IMR-90 (cell line): ENCODE data around the gene FAM199X. TPM values are rescaled to one million over a fixed set of nuclear protein-coding genes. Genes with fewer than 3 reads are reported as not detected.

Experiments
- ATAC-seq: fragments of 200-7000 bp; cut with Tn5 transposase; 2 replicates; pipeline ENCODE4 v1.9.1; 2020; ENCODE audit warnings: low read depth, mild to moderate bottlenecking, moderate library complexity
- BruUV-seq: library from RNA; stranded (reverse); fragments of 400-500 nt; replicated peaks from 2 replicates; lab custom pipeline; 2021; lab: Mats Ljungman, UMichigan
- CTCF ChIA-PET: fragments of 300-600 bp; formaldehyde crosslinking; extraction: SDS; loops from one replicate; lab custom pipeline; 2021; ENCODE audit warnings: antibody characterized with exemption; lab: Yijun Ruan, JAX
- POLR2A ChIA-PET: fragments of 300-600 bp; sonication (Branson Sonifier 250); formaldehyde crosslinking; loops from one replicate; lab custom pipeline; 2022; ENCODE audit warnings: antibody characterized with exemption; ENCODE audit not compliant: unreplicated experiment; lab: Charles Lee
- DNase-seq: peaks from one replicate; pipeline ENCODE4 v3.0.0; 2013
- H2AFZ ChIP-seq: replicated peaks from 2 replicates; pipeline ENCODE3; 2013; ENCODE audit warnings: low read length, mild to moderate bottlenecking; ENCODE audit not compliant: poor library complexity
- H2AK5ac ChIP-seq: 2 replicates; pipeline ENCODE4 v1.6.1; 2013; ENCODE audit warnings: low read depth, low read length, inconsistent platforms
- H2AK9ac ChIP-seq: replicated peaks from 2 replicates; pipeline ENCODE3; 2013; ENCODE audit warnings: mild to moderate bottlenecking, low read depth, low read length, moderate library complexity; ENCODE audit not compliant: poor library complexity
- H2BK120ac ChIP-seq: 2 replicates; pipeline ENCODE4 v1.6.1; 2013; ENCODE audit warnings: low read depth, low read length, inconsistent platforms
- H2BK15ac ChIP-seq: 3 replicates; pipeline ENCODE4 v1.6.1; 2013; ENCODE audit warnings: low read depth, low read length, inconsistent platforms
- H2BK20ac ChIP-seq: 2 replicates; pipeline ENCODE4 v1.6.1; 2013; ENCODE audit warnings: low read depth, mild to moderate bottlenecking, inconsistent platforms, low read length, moderate library complexity
- H2BK5ac ChIP-seq: 2 replicates; pipeline ENCODE4 v1.6.1; 2013; ENCODE audit warnings: mild to moderate bottlenecking, low read depth, low read length, inconsistent platforms; ENCODE audit not compliant: poor library complexity, severe bottlenecking
- H3K14ac ChIP-seq: replicated peaks from 2 replicates; pipeline ENCODE4 v1.6.1; 2013; ENCODE audit warnings: low read depth, low read length, inconsistent platforms
- H3K18ac ChIP-seq: 2 replicates; pipeline ENCODE4 v1.6.1; 2013; ENCODE audit warnings: low read depth, low read length, control low read depth
- H3K23ac ChIP-seq: 2 replicates; pipeline ENCODE4 v1.6.1; 2013; ENCODE audit warnings: low read depth, low read length, inconsistent platforms
- H3K27ac ChIP-seq: 2 replicates; pipeline ENCODE4 v1.5.1; 2013; ENCODE audit warnings: mild to moderate bottlenecking, control low read depth, low read length; ENCODE audit not compliant: insufficient read depth
- H3K27me3 ChIP-seq: 2 replicates; pipeline ENCODE4 v1.6.1; 2013; ENCODE audit warnings: low read length; ENCODE audit not compliant: control insufficient read depth, insufficient read depth
- H3K36me3 ChIP-seq: 2 replicates; pipeline ENCODE4 v1.6.1; 2013; ENCODE audit warnings: low read length, mixed read lengths; ENCODE audit not compliant: control insufficient read depth, insufficient read depth
- H3K4ac ChIP-seq: 2 replicates; pipeline ENCODE4 v1.6.1; 2013; ENCODE audit warnings: low read depth, low read length, inconsistent platforms
- H3K4me1 ChIP-seq: 2 replicates; pipeline ENCODE4 v1.6.1; 2013; ENCODE audit warnings: low read length, mixed read lengths; ENCODE audit not compliant: control insufficient read depth, insufficient read depth
- H3K4me2 ChIP-seq: 2 replicates; pipeline ENCODE4 v1.6.1; 2013; ENCODE audit warnings: low read depth, mild to moderate bottlenecking, control low read depth, low read length, moderate library complexity
- H3K4me3 ChIP-seq: 2 replicates; pipeline ENCODE4 v1.5.1; 2013; ENCODE audit warnings: low read depth, mild to moderate bottlenecking, control low read depth, low read length, moderate library complexity; ENCODE audit not compliant: insufficient read depth
- H3K56ac ChIP-seq: 2 replicates; pipeline ENCODE4 v1.6.1; 2013; ENCODE audit warnings: low read length, inconsistent platforms; ENCODE audit not compliant: insufficient read depth; ENCODE audit errors: extremely low read depth
- H3K79me1 ChIP-seq, 2 experiments: 2 replicates each; pipeline ENCODE4 v1.6.1; 2013; ENCODE audit warnings: low read length in 2 of 2, inconsistent platforms in 1 of 2, low read depth in 1 of 2
- H3K9ac ChIP-seq: 2 replicates; pipeline ENCODE4 v1.6.1; 2013; ENCODE audit warnings: low read depth, low read length, control low read depth
- H3K9me1 ChIP-seq: 2 replicates; pipeline ENCODE4 v1.6.1; 2013; ENCODE audit warnings: low read length, inconsistent platforms; ENCODE audit not compliant: insufficient read depth
- H3K9me3 ChIP-seq: 2 replicates; pipeline ENCODE4 v1.6.1; 2013; ENCODE audit warnings: low read length; ENCODE audit not compliant: control insufficient read depth, insufficient read depth
- H4K20me1 ChIP-seq: 2 replicates; pipeline ENCODE4 v1.6.1; 2013; ENCODE audit warnings: low read length, inconsistent platforms; ENCODE audit not compliant: insufficient read depth
- H4K5ac ChIP-seq: 2 replicates; pipeline ENCODE4 v1.6.1; 2013; ENCODE audit warnings: mild to moderate bottlenecking, low read depth, low read length, control low read depth
- H4K8ac ChIP-seq, 2 experiments: 2 replicates each; pipeline ENCODE4 v1.6.1; 2013; ENCODE audit warnings: low read depth in 2 of 2, low read length in 2 of 2, control low read depth in 1 of 2, inconsistent platforms in 1 of 2
- H4K91ac ChIP-seq: 2 replicates; pipeline ENCODE4 v1.6.1; 2013; ENCODE audit warnings: low read depth, low read length, inconsistent platforms; ENCODE audit not compliant: insufficient read depth
- ELK1 ChIP-seq: fragments of 150-350 bp; IDR thresholded peaks from 2 replicates; pipeline ENCODE4 v1.6.1; 2016; ENCODE audit warnings: low read depth, mild to moderate bottlenecking, low read length, moderate library complexity, borderline replicate concordance
- MAFK ChIP-seq: IDR thresholded peaks from 2 replicates; pipeline ENCODE4 v1.6.1; 2012; ENCODE audit warnings: low read depth, low read length, improper control_type of control experiment
- MAZ ChIP-seq: IDR thresholded peaks from 2 replicates; pipeline ENCODE4 v1.6.1; 2012; ENCODE audit warnings: low read depth, mild to moderate bottlenecking, low read length, improper control_type of control experiment, moderate library complexity, borderline replicate concordance
- RAD21 ChIP-seq: IDR thresholded peaks from 2 replicates; pipeline ENCODE4 v1.6.1; 2012; ENCODE audit warnings: low read length, improper control_type of control experiment
- RFX5 ChIP-seq: IDR thresholded peaks from 2 replicates; pipeline ENCODE4 v1.8.0; 2012; ENCODE audit warnings: low read depth, mild to moderate bottlenecking, low read length, moderate library complexity
- SMC3 ChIP-seq: fragments of 150-350 bp; IDR thresholded peaks from 2 replicates; pipeline ENCODE4 v1.6.1; 2016; ENCODE audit warnings: low read depth, mild to moderate bottlenecking, antibody characterized with exemption, low read length, moderate library complexity
- USF2 ChIP-seq: fragments of 150-350 bp; IDR thresholded peaks from 2 replicates; pipeline ENCODE4 v1.6.1; 2017; ENCODE audit warnings: mild to moderate bottlenecking, antibody characterized with exemption, low read length, low read depth
- dilution Hi-C: fragments of 300-500 bp; cut with HindIII; formaldehyde crosslinking; loops from one replicate; pipeline ENCODE4 v1.14.3; 2018; ENCODE audit warnings: low sequenced_read_pairs; ENCODE audit not compliant: unreplicated experiment
- in situ Hi-C: fragments of 300-500 bp; cut with MboI; formaldehyde crosslinking; loops from 3 replicates; pipeline ENCODE4 v1.14.3; 2019; ENCODE audit warnings: low sequenced_read_pairs, inconsistent platforms, mixed read lengths
- intact Hi-C: fragments of 100-400 bp; cut with micrococcal nuclease; formaldehyde crosslinking; loops from 2 replicates; pipeline ENCODE4 v1.10.0; 2022
- polyA plus RNA-seq, 3 experiments: library from polyadenylated mRNA; depleted of rRNA; stranded (reverse); fragments of >200 nt; gene quantifications; 2 replicates each; pipeline ENCODE4 v1.2.3, GENCODE V29; 2012; ENCODE audit warnings: low replicate concordance in 1 of 3
- total RNA-seq: library from RNA; depleted of rRNA; stranded (reverse); fragments of >200 nt; gene quantifications from 2 replicates; pipeline ENCODE4 v1.2.3, GENCODE V29; 2012

Gene FAM199X
- total and polyA plus RNA-seq, 2 of the 4 experiments (the other 2 are of a cell fraction), result 4.0 to 13.8 TPM

GRCh38 chrX:104117759-104118158 is 48.5 kb upstream of the FAM199X start:
- Histone ChIP-seq H3K9me3 (no peaks in the 10 kb centered on the region), H4K91ac (no peak overlapping the region), H3K4me2 (no peak overlapping the region), H4K5ac (no peak overlapping the region), H3K18ac (no peak overlapping the region), H3K4ac (no peak overlapping the region), H2BK5ac (no peak overlapping the region), H4K8ac (no peak overlapping the region), H2BK15ac (no peak overlapping the region), H2AK5ac (no peak overlapping the region), H3K4me3 (no peak overlapping the region), H3K27me3 (peaks cover 5% of the 10 kb centered on the region), H3K36me3 (no peaks in the 10 kb centered on the region), H3K4me1 (no peaks in the 10 kb centered on the region), H4K20me1 (no peaks in the 10 kb centered on the region; the same call in 1 of the 2 replicates), H2AFZ (no peak overlapping the region), H3K23ac (no peak overlapping the region), H3K56ac (no peak overlapping the region), H3K79me1 (no peaks in the 10 kb centered on the region), H2BK20ac (no peak overlapping the region), H2AK9ac (no peak overlapping the region), H3K9ac (no peak overlapping the region), H2BK120ac (no peak overlapping the region), H3K14ac (no peak overlapping the region), H3K27ac (no peak overlapping the region), H3K9me1 (no peaks in the 10 kb centered on the region)
- BruUV-seq, result no TSS peak
- DNase-seq (no peak), ATAC-seq (no peak)
- CTCF ChIA-PET, result no interaction called here
- intact Hi-C loops (no loop called here), dilution Hi-C loops (no loop called here), in situ Hi-C loops (loop anchor here (25.0 kb wide), 1 partner anchor 280 kb away; the partner anchor contains the start of gene RAB9B)
- no peak for TF ChIP-seq RAD21
- TF ChIP-seq MAZ, result no peak
- no peak for TF ChIP-seq MAFK
- TF ChIP-seq RFX5, result no peak
- TF ChIP-seq ELK1, result no peak
- no peak for TF ChIP-seq USF2
- TF ChIP-seq SMC3, result no peak
- POLR2A ChIA-PET, result no interaction called here
